ENCODE results near the gene LCN9.

The LCN9 gene, protein sequence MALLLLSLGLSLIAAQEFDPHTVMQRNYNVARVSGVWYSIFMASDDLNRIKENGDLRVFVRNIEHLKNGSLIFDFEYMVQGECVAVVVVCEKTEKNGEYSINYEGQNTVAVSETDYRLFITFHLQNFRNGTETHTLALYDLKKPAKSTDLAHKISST

DNA sequence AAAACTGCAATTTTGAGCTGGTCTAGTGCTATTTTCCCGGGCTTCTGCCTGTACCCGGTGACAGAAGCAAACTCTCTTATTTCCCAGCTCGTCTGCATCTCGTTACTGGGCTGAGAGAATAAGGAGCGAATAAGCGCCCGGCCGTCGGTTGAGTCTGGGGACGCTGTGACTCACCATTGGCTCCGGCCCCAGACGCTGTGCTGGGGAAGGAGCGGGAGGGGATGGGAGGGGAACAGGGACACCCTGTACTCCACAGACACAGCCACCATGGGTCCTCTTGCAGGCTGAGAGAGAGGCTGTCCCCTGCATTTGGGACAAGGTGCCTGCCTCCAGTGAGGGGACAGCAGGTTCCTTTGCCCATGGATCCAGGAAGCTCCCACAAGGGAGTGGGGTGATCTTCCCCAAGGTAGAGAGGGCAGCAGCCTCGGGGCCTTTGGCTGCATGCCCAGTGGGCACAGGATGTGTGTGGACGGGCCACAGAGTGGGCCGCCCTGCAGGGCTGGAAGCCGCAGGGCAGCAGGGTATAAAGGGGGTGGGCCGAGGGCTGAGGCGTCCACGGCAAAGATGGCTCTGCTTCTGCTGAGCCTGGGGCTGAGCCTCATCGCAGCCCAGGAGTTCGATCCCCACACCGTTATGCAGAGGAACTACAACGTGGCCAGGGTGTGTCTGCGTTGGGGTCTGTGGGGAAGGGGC, at the start of gene LCN9:
Gene LCN9 (plus strand): TSS at position 552 of the 693 bp plus-strand sequence. CDS start 13 bp downstream, at position 565.
- no peak for DNase-seq

DNA sequence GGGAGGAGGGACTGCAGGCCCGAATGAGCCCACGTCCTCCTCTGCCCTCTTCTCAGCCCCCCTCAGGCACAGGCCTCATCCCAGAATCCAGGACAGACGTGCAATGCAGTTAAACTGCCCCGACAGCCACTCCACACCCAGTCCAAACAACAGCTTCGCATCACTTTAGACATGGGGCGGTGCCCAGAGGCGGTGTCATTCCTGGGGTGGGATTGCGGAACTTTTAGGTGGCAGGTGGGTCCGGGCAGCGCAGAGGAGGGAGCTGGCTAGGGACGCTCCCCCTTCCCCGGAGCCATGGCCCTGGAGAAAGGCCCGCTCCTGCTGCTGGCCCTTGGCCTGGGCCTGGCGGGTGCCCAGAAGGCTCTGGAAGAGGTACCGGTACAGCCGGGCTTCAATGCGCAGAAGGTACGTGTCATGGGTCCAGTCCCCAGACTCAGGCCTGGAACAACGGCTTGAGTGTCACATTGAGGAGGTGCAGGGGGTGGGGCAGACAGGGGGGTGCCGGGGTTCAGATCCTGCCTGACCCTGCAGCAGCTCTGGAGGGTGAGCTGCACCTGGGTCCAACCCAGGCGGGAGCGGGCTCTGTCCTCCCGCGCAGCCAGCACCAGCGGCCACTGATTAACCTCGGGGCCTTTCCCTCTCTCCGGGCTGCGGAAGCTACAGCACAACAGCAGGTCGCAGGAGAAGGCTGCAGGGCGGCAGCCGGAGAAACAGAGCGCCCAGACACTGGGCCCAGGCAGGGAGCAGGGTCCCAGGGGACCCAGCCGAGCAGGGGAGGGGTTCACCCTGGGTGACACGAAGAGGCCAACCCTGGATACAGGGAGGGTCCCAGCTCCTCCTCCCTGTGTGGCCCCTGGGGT, 48.9 kb upstream of the LCN9 start:
- no peak for DNase-seq

DNA sequence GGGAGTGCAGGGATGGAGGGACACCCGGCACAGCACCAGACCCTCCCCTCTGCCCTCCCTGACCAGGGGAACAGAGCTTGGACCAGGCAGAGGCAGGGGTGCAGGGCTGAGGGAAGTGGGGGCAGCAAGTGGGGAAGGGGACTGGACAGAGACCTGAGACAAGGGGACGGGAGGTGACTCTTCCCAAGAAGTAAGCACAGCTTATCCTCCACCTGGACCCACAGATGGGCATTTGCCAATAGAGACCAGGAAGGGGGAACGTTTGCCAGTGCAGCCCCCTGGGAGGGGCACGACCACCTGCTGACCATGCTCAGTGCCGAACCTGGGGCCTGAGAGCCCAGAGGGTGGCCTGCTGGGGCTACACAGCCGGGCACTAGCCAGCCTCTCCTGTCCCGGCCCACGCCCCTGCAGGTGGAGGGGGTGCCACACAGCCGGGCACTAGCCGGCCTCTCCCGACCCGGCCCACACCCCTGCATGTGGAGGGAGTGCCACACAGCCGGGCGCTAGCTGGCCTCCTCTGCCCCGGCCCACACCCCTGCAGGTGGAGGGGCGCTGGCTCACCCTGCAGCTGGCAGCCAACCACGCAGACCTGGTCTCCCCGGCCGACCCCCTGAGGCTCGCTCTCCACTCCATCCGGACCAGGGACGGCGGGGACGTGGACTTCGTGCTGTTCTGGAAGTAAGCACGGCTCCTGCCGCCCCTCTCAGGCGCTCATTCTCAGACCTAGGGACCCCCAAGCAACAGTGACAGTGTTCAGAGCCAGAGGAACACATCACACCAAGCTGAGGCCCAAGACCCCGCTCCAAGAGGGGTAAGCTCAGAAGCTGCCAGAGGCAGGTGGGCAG, 48.1 kb upstream of the LCN9 start:
- no peak for DNase-seq

DNA sequence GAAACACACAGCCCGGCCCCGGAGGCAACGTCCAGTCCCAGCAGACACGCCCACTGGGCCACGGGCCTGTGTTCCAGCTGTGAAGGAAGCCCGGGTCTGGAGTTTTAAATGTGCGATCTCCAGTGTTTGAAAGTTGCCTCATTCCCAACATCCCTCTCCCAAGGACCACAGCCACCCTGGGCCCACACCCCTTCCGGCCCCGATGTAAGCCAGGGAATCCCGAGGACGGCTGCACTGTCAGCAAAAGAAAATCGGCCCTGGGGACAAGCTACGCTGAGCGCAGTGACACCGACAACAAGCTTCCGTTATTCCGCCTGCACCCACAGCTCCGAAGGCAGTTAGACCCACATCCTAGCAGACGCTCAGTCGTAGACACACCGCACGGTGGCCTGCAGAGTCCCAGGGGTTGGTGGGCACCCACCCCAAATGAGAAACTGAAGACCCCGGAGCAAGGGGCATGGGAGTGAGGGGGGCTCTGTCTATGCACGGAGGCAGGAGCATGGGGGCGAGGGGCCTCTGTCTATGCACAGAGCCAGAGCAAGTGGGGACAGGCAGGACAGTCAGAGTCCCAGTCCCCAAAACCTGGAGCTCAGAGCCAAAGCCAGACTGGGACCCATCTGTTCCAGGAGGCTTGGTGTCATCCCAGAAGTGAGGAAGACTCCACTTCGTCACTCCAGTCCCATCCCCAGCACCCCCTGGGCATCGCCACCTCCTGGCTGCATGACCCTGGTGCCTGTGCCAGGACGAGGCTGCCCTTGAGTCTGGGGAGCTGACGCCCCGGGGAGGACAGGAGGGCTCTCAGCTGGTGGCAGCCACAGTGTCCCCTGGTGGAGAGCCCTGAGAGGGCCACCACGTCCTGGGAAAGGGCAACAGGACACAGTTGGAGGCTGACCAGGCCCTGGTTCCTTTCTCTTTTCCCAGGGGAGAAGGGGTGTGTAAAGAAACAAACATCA, 47.2 kb upstream of the LCN9 start:
- DNase-seq, result no peak

DNA sequence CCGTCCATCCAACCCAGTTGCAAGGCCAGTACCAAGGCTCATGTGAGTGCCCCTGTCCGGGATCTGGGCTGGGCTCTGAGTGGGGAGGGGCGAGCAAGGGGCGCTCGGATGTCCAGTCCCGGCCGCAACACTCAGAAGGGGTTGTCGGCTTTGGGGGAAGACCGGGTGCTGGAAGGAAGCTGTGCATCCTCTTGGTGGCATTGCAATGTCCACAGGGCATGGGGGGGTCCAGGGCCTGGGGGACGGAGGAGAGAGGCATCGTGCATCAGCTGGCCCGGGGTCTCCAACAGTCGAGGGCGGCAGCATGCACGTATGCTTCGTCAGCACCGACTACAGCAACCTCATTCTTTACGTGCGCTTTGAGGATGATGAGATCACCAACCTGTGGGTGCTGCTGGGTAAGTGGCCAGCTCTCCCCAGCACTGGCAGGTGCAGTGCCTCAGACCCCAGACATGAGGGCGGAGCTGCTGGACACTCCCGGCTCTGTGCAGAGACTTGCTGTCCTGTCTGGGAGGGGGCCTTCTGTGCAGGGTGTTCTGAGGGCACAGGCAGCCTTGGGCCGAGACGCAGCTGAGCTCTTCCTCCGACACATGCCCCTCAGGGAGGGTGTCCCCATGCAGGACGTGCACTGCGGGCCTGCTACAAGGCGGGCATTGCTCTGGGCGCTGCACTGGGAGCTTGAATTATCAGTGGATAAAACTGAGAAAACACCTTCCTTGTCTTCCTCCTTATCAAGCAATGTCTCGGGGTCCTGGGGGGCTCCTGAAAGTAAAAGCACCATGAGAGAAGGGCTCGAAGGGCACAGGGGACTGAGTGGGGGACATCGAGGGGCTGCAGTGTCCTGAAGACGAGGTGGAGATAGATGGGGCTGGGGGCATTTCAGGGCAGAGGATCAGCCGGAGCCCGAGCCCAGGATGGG, 46.2 kb upstream of the LCN9 start:
- no peak for DNase-seq

DNA sequence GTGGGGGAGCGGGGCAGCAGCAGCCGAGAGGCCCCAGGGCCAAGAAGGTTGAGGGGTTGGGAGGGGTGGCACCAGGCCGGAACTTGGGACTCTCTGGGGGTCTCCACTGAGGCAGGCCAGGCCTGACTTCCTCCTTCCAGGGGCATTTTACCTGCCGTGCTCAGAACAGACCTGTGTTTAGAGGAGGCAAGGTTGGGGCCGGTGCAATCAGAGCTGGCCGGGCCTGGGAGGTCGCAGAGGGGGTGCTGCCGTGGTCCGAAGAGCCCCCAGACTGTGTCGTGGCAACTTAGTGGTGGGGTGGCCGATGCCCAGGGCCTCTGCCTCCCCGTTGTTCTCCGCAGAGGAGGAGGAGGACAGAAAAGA, 45.6 kb upstream of the LCN9 start:
- no peak for DNase-seq

DNA sequence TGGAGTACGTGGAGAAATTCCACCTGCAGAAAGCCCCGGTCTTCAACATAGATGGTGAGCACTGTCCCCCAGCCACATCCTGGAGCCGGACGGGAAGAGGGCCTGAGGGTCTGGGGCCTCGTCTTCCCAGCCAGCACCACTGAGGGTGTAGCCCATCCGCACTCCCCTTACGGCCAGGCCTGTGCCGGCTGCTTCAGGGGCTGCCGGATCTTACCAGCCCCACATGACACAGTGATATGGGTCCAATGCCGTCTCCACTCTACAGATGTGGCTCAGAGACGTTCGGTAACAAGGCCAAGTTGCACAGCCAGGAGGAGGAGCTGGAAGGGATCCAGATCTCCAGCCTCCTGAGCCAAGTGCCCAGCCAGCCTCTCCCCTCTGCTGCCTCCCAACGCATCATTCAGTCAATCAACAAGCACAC, 45.1 kb upstream of the LCN9 start:
- no peak for DNase-seq

DNA sequence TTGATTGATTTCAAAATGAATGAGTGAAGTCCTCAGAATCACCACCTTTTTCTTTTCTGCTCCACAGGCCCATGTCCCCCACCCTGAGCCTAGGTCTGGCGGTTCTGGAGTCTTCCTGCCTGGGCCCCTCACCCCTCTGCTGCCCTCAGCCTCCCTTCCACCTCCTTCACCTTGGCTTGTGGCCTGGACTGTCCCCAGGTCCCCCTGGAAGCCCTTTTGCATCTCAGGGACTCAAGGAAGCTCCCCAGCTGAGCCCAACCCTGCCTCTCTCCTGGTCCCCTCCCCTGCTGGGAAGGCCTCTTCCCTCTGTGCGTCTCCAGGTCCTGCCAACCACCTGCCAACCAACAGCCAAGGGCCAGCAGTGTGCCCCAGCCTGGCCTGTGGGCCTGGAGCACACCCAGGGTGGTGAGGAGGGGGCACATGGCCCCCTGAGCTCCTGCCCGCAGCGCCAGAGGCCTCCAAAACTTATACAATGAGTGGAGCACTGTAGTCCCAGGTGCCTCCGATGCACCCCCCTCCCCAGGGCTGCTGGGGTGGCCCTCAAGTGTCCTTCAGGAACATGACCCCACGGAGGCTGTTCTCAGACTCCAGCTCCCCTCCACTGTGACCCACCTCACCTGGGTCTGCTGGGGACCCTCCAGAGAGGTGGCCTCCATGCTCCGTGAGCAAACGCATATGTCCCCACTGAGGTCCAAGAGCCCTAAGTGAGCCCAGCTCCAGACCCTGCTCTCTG, 44.1 kb upstream of the LCN9 start:
- no peak for DNase-seq

DNA sequence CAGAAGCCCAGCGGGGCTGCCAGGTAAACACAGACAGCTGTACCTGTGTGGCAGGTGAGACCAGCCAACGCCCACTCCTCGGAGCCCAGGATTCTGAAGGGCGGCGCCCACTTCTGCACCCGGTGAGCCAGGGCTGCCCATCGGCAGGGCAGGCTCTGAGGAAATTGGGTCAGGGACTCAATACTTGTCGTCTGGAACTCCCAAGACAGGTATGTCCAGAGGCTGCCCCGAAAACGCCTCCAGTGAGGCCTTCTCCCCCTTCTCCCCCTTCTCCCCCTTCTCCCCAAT, 43.6 kb upstream of the LCN9 start:
- no peak for DNase-seq

DNA sequence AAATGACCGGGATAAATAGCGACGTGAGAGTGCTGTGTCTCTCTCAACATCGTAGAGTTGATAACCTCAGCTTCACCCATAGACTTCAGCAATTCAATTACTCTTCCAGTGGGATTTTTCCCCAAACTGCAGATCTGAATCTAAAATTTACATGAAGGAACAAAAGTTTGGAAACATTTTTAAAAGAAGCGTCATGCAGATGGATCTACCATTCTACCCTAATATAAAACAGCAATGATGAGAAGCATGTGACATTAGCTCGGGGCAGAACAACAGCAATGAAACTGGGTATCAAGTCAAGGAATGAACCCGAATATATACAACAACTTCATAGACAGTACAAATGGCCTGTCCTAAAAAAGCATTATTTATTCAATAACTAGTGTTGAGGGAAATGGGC, 42.6 kb upstream of the LCN9 start:
- no peak for DNase-seq

DNA sequence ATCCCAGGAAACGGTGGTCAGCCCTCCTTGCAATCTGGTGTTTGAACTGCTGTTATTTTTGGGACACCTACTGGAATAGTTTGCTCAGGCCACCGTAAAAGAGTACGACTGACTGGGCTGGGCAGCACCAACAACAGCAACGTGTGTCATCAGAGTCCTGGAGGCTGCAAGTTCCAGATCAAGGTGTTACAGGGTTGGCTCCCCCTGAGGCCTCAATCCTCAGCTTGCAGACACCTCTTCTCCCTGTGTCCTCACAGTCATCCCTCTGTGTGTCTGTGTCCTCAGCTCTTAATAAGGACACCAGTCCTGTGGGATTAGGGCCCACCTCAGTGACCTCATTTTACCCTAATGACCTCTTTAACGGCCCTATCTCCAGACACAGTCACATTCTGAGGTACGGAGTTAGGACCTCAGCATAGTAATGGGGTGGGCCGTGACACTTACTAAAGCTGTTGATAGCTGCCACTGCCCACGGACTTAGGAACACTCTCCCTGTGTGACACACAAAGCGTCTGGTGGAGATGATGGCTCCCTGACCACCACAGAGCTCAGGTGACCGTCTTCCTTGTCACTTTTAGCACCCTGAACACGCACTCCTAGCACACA, 40.6 kb upstream of the LCN9 start:
- no peak for DNase-seq

DNA sequence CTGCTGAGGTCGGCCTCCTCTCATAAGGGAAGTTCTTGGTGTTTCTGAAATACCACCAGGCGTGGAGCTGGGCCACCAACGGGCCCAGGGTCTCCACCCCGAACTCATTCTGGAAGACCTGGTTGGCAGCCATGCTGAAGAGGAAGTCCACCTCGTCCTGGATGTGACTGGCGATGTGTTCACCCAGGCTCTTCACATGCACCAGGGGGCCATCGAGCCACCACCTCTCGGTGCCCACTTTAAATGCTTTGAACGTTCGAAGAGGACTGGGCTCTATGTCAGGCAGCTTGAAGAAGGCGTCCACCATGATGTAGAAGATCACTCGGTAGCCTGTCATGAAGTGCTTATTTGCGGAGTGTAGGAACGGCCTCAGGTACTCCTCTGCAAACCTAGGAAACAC, 38.8 kb upstream of the LCN9 start:
- DNase-seq, result no peak

DNA sequence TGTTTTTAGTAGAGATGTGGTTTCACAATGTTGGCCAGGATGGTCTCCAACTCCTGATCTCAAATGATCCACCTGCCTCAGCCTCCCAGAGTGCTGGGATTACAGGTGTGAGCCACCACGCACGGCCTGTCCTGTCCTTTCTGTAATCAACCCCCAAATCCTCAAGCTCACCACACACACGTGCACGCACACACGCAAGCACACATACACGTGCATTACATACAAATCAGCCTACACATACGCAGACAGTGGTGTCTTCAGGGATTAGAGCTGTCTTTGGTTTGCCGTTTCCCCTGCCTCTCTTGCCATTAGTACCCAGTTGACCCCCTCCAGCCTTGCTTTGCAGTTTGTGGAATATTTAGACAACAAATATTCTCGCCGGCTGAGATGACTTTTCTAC, 30.3 kb upstream of the LCN9 start:
- DNase-seq, result no peak

DNA sequence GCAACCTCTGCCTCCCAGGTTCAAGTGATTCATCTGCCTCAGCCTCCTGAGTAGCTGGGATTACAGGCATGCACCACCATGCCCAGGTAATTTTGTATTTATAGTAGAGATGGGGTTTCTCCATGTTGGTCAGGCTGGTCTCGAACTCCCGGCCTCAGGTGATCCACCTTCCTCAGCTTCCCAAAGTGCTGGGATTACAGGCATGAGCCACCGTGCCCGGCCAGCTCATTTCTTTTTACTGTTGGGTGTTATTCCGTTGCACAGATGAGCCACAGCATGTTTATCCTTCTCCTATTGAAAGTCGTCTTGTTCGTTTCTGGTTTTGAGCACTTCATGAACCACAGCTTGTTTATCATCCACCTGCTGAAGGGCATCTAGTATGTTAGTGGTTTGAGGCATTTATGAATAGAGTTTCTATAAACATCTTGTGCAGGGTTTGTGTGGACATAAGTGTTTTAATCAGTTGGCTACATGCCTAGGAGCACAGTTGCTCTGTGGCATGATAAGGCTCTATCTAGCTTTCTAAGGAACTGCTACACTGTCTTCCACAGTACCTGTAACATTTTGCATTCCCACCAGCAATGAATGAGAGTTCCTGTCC, 26.1 kb upstream of the LCN9 start:
- peak; percentile 90 for DNase-seq

DNA sequence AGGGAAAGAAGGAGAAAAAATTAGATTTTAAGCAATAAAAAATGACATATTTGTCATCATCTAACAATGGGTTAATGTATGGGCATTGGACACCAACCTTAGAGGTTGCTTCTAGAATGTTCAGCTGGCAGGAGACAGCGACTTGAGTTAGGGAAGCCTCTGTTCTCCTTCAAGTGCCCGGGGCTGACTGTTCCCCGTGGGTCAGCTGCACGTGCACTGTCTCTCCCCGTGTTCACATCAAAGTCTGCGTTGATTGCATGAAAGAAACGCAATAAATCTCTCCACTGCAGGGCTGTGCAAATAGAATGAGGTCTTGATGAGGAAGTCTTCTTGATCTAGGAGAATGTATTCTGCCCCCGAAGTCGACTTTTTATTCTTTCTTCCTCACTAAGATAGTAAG, 23.9 kb upstream of the LCN9 start, which contains the start of gene GLT6D1:
Gene GLT6D1 (minus strand): TSS at position 345 of the 400 bp plus-strand sequence. CDS start 353 bp downstream, outside the sequence.
- DNase-seq, result no peak

DNA sequence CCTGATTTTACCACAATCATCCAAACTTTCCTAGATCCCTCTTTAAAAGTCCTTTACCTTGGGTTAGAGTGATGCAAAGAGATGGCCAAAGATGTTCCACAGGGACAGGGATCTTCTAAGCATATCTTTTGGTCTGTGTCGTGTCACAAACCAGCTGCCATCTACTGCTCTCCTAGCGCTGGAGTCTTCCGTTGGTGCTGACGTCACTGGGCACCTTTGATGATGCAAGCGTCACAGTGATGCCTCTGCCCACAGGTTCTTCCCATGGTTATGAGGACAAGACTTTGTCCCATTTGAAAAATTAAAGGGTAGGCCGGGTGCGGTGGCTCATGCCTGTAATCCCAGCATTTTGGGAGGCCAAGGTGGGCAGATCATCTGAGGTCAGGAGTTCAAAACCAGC, 22.1 kb upstream of the LCN9 start:
- DNase-seq, result no peak

DNA sequence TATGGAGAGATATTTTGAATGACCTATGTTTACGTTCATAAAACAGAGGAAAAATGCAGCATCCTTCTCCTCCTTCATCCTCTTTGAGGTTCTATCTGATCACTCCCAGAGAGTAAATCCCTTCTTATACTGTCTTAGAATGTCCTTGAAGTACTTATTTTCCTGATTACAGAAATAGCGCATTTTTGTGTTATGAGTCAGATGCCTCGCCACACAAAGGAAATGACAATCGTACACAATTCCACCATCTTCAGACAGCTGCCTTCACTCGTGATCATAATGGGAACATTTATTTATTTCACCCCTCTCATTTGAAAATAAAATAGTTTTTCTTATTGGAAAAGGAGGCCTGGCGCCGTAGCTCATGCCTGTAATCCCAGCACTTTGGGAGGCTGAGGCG, 21.4 kb upstream of the LCN9 start:
- no peak for DNase-seq

DNA sequence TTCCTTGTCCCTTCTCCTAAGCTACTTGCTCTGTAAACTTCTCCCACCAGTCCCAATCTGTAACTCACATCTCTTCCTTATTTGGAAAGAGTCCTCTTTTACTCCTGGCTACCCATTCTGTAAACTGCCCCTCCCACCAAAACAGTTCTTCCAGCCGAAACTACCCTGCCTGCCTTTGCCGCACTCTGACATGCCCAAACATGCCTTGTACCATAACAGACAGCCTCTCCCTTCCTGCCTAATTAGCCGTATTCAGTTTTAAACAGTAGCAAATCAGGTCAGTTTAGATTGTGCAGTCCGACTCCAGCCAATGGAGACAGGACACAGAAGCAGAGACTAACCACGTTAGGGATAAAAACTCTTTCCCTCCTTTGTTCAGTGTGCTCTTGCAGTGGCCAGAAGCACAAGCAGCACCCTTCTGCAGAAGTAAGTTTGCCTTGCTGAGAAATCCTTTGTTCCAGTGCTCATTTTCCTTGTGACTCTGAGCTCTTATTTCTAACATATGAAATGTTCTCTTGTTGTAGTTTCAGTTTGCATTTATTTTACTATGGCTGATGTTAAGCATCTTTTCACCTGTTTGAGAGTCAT, 18.4 kb upstream of the LCN9 start:
- no peak for DNase-seq

DNA sequence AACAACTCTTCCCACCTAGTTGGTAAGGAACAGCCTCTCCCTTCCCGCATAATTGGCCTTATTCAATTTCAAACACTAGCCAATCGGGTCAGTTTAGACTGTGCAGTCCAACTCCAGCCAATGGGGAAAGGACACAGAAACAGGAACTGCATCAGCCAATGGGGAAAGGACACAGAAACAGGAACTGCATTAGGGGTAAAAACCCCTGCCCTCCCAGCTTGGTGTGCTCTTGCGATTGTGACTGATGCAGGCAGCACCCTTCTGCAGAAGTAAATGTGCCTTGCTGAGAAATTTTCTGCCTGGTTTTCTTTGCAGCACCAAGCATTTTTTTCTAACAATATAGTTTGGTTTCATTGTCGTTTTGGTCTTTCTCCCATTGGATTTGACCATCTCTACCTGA, 15.2 kb upstream of the LCN9 start:
- DNase-seq, result no peak

All from DMS79 (cell line).